T-helper 1 cell (primary cell): ENCODE measurements around the gene TAGLN.
"Not testable (repeated sequence)": the region's sequence is repeated elsewhere in the genome, so short reads cannot be mapped to it uniquely, and the experiment has no call there.

ENCODE experiments used
- DNase-seq, 5 donors: peaks; one replicate each; pipeline ENCODE4 v3.0.0-alpha.2; 2012 to 2020

The TAGLN gene

GRCh38 chr11:117197006-117197405 is 2.2 kb upstream of the TAGLN start:
- no peak for DNase-seq

- no peak for DNase-seq
Observed at GRCh38 chr11:117197516-117198456, 1.4 kb upstream of the TAGLN start.

GRCh38 chr11:117198613-117199012 is 557 bp upstream of the TAGLN start:
- DNase-seq: no peak

GRCh38 chr11:117199916-117200812 is 994 bp downstream of the TAGLN start:
- no peak for DNase-seq

- no peak for DNase-seq
Observed at GRCh38 chr11:117200813-117201657, 1.9 kb downstream of the TAGLN start.

- no peak for DNase-seq
Observed at GRCh38 chr11:117201658-117202305, 2.6 kb downstream of the TAGLN start.

GRCh38 chr11:117202386-117203068 is 3.4 kb downstream of the TAGLN start:
- DNase-seq: no peak

- DNase-seq: no peak
Observed at GRCh38 chr11:117203069-117203407, 3.9 kb downstream of the TAGLN start.

GRCh38 chr11:117204283-117205080 is 5.3 kb downstream of the TAGLN start:
- DNase-seq: no peak

- no peak for DNase-seq
Observed at GRCh38 chr11:117205211-117205818, 6.1 kb downstream of the TAGLN start.

GRCh38 chr11:117206111-117206510 is 6.9 kb downstream of the TAGLN start:
- not testable (repeated sequence) for DNase-seq

GRCh38 chr11:117206859-117207258 is 7.7 kb downstream of the TAGLN start:
- DNase-seq: not testable (repeated sequence)

GRCh38 chr11:117207481-117207880 is 8.3 kb downstream of the TAGLN start:
- DNase-seq: not testable (repeated sequence)

- DNase-seq: not testable (repeated sequence)
Observed at GRCh38 chr11:117208710-117209109, 9.5 kb downstream of the TAGLN start.

GRCh38 chr11:117209351-117210125 is 10.4 kb downstream of the TAGLN start:
- not testable (repeated sequence) for DNase-seq

GRCh38 chr11:117210620-117211019 is 11.4 kb downstream of the TAGLN start:
- DNase-seq: no peak

- no peak for DNase-seq
Observed at GRCh38 chr11:117212697-117213355, 13.7 kb downstream of the TAGLN start.

GRCh38 chr11:117214404-117215110 is 15.4 kb downstream of the TAGLN start:
- DNase-seq: no peak
